HUES64 (cell line): ENCODE results near the gene RFTN1.

Experiments
- H3K27ac ChIP-seq: 2 replicates; pipeline ENCODE4 v1.7.0; 2013; ENCODE audit warnings: low read depth, low read length, inconsistent platforms
- H3K27me3 ChIP-seq: 2 replicates; pipeline ENCODE4 v1.6.1; 2013; ENCODE audit warnings: mild to moderate bottlenecking, low read length; ENCODE audit not compliant: insufficient read depth
- H3K36me3 ChIP-seq: 2 replicates; pipeline ENCODE4 v1.6.1; 2013; ENCODE audit warnings: mild to moderate bottlenecking, low read length; ENCODE audit not compliant: insufficient read depth
- H3K4me1 ChIP-seq: 2 replicates; pipeline ENCODE4 v1.6.1; 2013; ENCODE audit warnings: mild to moderate bottlenecking, low read length, moderate library complexity; ENCODE audit not compliant: insufficient read depth
- H3K4me3 ChIP-seq: 2 replicates; pipeline ENCODE4 v1.5.1; 2013; ENCODE audit warnings: mild to moderate bottlenecking, low read length, moderate library complexity
- H3K9ac ChIP-seq: 2 replicates; pipeline ENCODE4 v1.6.1; 2013; ENCODE audit warnings: mild to moderate bottlenecking, low read depth, low read length
- H3K9me3 ChIP-seq: 2 replicates; pipeline ENCODE4 v1.6.1; 2013; ENCODE audit warnings: low read depth, low read length; ENCODE audit not compliant: insufficient read depth
- WGBS: fragments of 150-250, 120-280 bp; methylation state at CpG from one replicate; pipeline ENCODE4 v1.1.7; 2013; ENCODE audit warnings: missing lambda C conversion rate; 5-methylcytosine and 5-hydroxymethylcytosine counted together

Gene RFTN1

GRCh38 chr3:16298891-16299290 is 214.6 kb downstream of the RFTN1 start:
- WGBS: 95% methylated on average over 6 of the region's 6 CpGs
- H3K36me3 ChIP-seq: peaks cover 47% of the 10 kb centered on the region

GRCh38 chr3:16297997-16298885 is 215.3 kb downstream of the RFTN1 start:
- Histone ChIP-seq H3K27me3 (no peaks in the 10 kb centered on the region), H3K27ac (no peak overlapping the region), H3K4me3 (no peak overlapping the region), H3K9ac (no peak overlapping the region), H3K36me3 (peaks cover 47% of the 10 kb centered on the region), H3K4me1 (peaks cover 33% of the 10 kb centered on the region), H3K9me3 (peaks cover 7% of the 10 kb centered on the region; the same call in 1 of the 2 replicates)
- WGBS: 93% methylated on average over 9 of the region's 9 CpGs

More at GRCh38 chr3:16298891-16299290, 214.6 kb downstream of the RFTN1 start:
- H3K27ac ChIP-seq: no peak overlapping the region
- H3K4me1 ChIP-seq: peaks cover 39% of the 10 kb centered on the region
- no peak overlapping the region for H3K4me3 ChIP-seq
- peaks cover 7% of the 10 kb centered on the region; the same call in 1 of the 2 replicates for H3K9me3 ChIP-seq
- no peak overlapping the region for H3K9ac ChIP-seq
- H3K27me3 ChIP-seq: no peaks in the 10 kb centered on the region

- H3K4me1 ChIP-seq: peaks cover 5% of the 10 kb centered on the region; the same call in 1 of the 2 replicates
- no peak overlapping the region for H3K4me3 ChIP-seq
- peaks cover 7% of the 10 kb centered on the region; the same call in 1 of the 2 replicates for H3K9me3 ChIP-seq
- H3K27ac ChIP-seq: no peak overlapping the region
- H3K27me3 ChIP-seq: no peaks in the 10 kb centered on the region
- H3K9ac ChIP-seq: no peak overlapping the region
- H3K36me3 ChIP-seq: peaks cover 53% of the 10 kb centered on the region
- 92% methylated on average over 3 of the region's 3 CpGs for WGBS
Observed at GRCh38 chr3:16295298-16295890, 218.1 kb downstream of the RFTN1 start.

- Histone ChIP-seq H3K9me3 (peaks cover 7% of the 10 kb centered on the region; the same call in 1 of the 2 replicates), H3K9ac (no peak overlapping the region), H3K36me3 (peaks cover 57% of the 10 kb centered on the region), H3K4me3 (no peak overlapping the region), H3K27ac (no peak overlapping the region), H3K27me3 (no peaks in the 10 kb centered on the region), H3K4me1 (peaks cover 2% of the 10 kb centered on the region; the same call in 1 of the 2 replicates)
- 94% methylated on average over 4 of the region's 5 CpGs for WGBS
Observed at GRCh38 chr3:16294844-16295243, 218.7 kb downstream of the RFTN1 start.

- Histone ChIP-seq H3K9me3 (no peaks in the 10 kb centered on the region; the same call in 1 of the 2 replicates), H3K9ac (no peak overlapping the region), H3K4me1 (no peaks in the 10 kb centered on the region), H3K27ac (no peak overlapping the region), H3K27me3 (no peaks in the 10 kb centered on the region), H3K4me3 (no peak overlapping the region), H3K36me3 (peaks cover 63% of the 10 kb centered on the region)
- WGBS: 89% methylated on average over 2 of the region's 2 CpGs
Observed at GRCh38 chr3:16290827-16291196, 222.7 kb downstream of the RFTN1 start.

- no peak overlapping the region for H3K27ac ChIP-seq
- no peaks in the 10 kb centered on the region for H3K27me3 ChIP-seq
- H3K9me3 ChIP-seq: no peaks in the 10 kb centered on the region; the same call in 1 of the 2 replicates
- no peaks in the 10 kb centered on the region for H3K4me1 ChIP-seq
- no peak overlapping the region for H3K4me3 ChIP-seq
- H3K36me3 ChIP-seq: peaks cover 58% of the 10 kb centered on the region
- WGBS: 73% methylated on average over 3 of the region's 3 CpGs
- no peak overlapping the region for H3K9ac ChIP-seq
Observed at GRCh38 chr3:16290007-16290826, 223.3 kb downstream of the RFTN1 start.

GRCh38 chr3:16289144-16289889 is 224.2 kb downstream of the RFTN1 start:
- Histone ChIP-seq H3K9ac (no peak overlapping the region), H3K27ac (no peak overlapping the region), H3K4me1 (no peaks in the 10 kb centered on the region), H3K27me3 (no peaks in the 10 kb centered on the region), H3K4me3 (no peak overlapping the region), H3K9me3 (no peaks in the 10 kb centered on the region; the same call in 1 of the 2 replicates), H3K36me3 (peaks cover 51% of the 10 kb centered on the region)
- no CpG with 5 or more reads among the region's 2 CpGs for WGBS

GRCh38 chr3:16288664-16289063 is 224.8 kb downstream of the RFTN1 start:
- no peaks in the 10 kb centered on the region for H3K27me3 ChIP-seq
- H3K9me3 ChIP-seq: no peaks in the 10 kb centered on the region; the same call in 1 of the 2 replicates
- no peak overlapping the region for H3K27ac ChIP-seq
- H3K4me3 ChIP-seq: no peak overlapping the region
- 96% methylated on average over 1 of the region's 1 CpG for WGBS
- no peaks in the 10 kb centered on the region for H3K4me1 ChIP-seq
- no peak overlapping the region for H3K9ac ChIP-seq
- peaks cover 55% of the 10 kb centered on the region for H3K36me3 ChIP-seq

GRCh38 chr3:16286751-16287543 is 226.6 kb downstream of the RFTN1 start:
- H3K27me3 ChIP-seq: no peaks in the 10 kb centered on the region
- H3K27ac ChIP-seq: no peak overlapping the region
- no peak overlapping the region for H3K4me3 ChIP-seq
- H3K9ac ChIP-seq: no peak overlapping the region
- H3K36me3 ChIP-seq: peaks cover 62% of the 10 kb centered on the region
- 95% methylated on average over 6 of the region's 6 CpGs for WGBS
- H3K9me3 ChIP-seq: no peaks in the 10 kb centered on the region
- no peaks in the 10 kb centered on the region for H3K4me1 ChIP-seq

- Histone ChIP-seq H3K4me3 (no peak overlapping the region), H3K36me3 (peaks cover 64% of the 10 kb centered on the region), H3K9me3 (no peaks in the 10 kb centered on the region), H3K27me3 (no peaks in the 10 kb centered on the region), H3K27ac (no peak overlapping the region), H3K9ac (no peak overlapping the region), H3K4me1 (no peaks in the 10 kb centered on the region)
- WGBS: 97% methylated on average over 3 of the region's 3 CpGs
Observed at GRCh38 chr3:16286161-16286560, 227.3 kb downstream of the RFTN1 start.
